ENCODE results near the gene STYK1. TPM values are rescaled to one million over a fixed set of nuclear protein-coding genes. Genes with fewer than 3 reads are reported as not detected.
A peak's percentile ranks its signal among the peaks of the same experiment; 100 is the strongest.

Gene STYK1
- total RNA-seq, 2 experiments from 2014 or later, result 0.60 to 0.71 TPM

DNA sequence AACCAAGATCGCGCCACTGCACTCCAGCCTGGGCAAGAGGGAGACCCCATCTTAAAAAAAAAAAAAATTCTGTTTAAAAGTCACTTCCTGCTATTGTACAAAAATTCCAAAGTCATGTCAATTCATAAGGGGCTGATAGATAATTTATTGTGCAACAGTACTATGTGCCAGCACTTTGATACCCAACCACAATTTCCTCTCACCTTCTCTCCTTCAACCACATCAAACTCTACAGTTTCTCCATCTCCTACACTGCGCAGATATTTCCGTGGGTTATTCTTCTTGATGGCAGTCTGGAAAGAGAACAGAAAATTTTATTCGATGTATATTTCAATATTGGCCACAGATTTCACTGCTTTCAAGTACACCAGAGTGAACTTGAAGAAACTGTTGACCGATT is 41.6 kb upstream of the STYK1 start:
- Mint-ChIP-seq H3K27ac (no peak overlapping the region), H3K9me3 (no peaks in the 10 kb centered on the region), H3K27me3 (peaks cover 12% of the 10 kb centered on the region), H3K4me1 (peaks cover 10% of the 10 kb centered on the region), H3K36me3 (ENCODE audit: low read depth) (peaks cover 17% of the 10 kb centered on the region), H3K4me3 (no peak overlapping the region)
- CTCF ChIA-PET, result no interaction called here
- POLR2A ChIA-PET, result no interaction called here
- no peak for DNase-seq

DNA sequence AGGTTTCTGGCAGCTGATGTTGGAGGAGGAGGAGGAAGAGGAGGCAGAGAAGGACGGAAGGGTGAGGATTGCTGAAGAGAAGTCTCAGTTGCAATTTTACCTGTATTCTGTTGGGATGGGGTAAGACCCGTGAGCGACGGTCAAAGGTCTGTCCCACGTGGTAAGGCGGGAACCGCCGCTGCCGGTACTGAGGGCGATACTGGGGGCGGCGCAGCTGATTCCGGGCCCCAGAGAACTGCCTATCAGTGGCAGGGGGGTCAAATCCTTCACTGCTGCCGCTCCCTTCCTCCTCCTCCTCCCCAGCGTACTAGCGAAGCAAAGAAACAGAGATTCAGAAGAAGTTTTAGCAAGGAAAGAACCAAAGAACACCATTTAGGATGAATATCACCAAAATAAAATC is 36.0 kb upstream of the STYK1 start:
- POLR2A ChIA-PET, result no interaction called here
- no peak overlapping the region for H3K27ac Mint-ChIP-seq
- H3K36me3 Mint-ChIP-seq (ENCODE audit: low read depth), result peaks cover 28% of the 10 kb centered on the region
- no peak overlapping the region for H3K4me3 Mint-ChIP-seq
- no peaks in the 10 kb centered on the region for H3K4me1 Mint-ChIP-seq
- no peak for DNase-seq
- H3K27me3 Mint-ChIP-seq, result peaks cover 4% of the 10 kb centered on the region
- CTCF ChIA-PET, result no interaction called here
- H3K9me3 Mint-ChIP-seq, result no peaks in the 10 kb centered on the region

DNA sequence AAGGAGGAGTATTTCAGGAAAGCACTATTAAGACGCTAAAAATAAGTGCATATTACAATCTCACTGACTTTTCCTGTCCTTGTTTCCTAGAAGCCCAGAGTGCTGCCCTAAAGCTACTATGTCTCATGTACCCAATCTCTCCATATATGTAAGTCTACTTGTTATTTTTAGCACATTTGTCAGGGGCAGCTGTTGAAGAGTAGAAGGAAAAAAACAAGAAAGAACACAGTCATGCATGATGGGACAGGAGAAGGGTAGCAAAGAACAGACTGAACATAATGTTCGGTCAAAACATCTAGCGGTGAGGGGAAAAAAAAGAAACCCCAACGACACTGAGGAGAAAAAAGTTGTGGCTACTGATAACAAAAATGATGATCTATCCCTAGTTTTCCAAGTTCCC is 35.0 kb upstream of the STYK1 start:
- CTCF ChIA-PET, result interaction anchor here (0.6 kb wide), 1 partner anchor 79 kb away, joined by 5 read pairs; no protein-coding TSS in a partner anchor
- H3K4me1 Mint-ChIP-seq, result no peaks in the 10 kb centered on the region

DNA sequence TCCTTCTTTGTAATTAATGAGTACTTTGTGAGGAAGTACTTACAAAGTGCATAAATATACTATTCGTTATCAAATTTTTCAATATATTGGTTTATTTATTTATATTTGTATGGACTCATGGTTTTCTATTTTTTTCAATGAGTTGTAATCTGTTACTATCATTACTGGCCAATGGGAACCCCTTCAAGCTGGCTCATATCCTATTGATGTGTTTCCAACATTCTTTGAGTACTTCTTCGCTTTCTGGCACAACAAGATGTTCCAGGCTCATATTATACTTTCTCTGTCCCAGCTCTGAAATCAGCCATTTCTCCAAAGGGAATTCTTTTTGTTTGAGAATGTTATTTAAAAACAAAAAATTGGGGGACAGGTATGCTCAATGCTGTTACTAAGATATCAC is 31.8 kb upstream of the STYK1 start:
- no peaks in the 10 kb centered on the region for H3K9me3 Mint-ChIP-seq
- H3K4me3 Mint-ChIP-seq, result no peak overlapping the region
- no peaks in the 10 kb centered on the region for H3K27me3 Mint-ChIP-seq
- H3K27ac Mint-ChIP-seq, result no peak overlapping the region
- H3K36me3 Mint-ChIP-seq (ENCODE audit: low read depth), result peaks cover 28% of the 10 kb centered on the region
- peaks cover 13% of the 10 kb centered on the region for H3K4me1 Mint-ChIP-seq
- no peak for DNase-seq
- ChIA-PET CTCF (no interaction called here), POLR2A (no interaction called here)

More for the DNA sequence above, 35.0 kb upstream of the STYK1 start:
- Mint-ChIP-seq H3K4me3 (no peak overlapping the region), H3K27me3 (peaks cover 4% of the 10 kb centered on the region), H3K27ac (no peak overlapping the region), H3K36me3 (ENCODE audit: low read depth) (peaks cover 33% of the 10 kb centered on the region), H3K9me3 (no peaks in the 10 kb centered on the region)
- POLR2A ChIA-PET, result no interaction called here
- DNase-seq, result no peak

DNA sequence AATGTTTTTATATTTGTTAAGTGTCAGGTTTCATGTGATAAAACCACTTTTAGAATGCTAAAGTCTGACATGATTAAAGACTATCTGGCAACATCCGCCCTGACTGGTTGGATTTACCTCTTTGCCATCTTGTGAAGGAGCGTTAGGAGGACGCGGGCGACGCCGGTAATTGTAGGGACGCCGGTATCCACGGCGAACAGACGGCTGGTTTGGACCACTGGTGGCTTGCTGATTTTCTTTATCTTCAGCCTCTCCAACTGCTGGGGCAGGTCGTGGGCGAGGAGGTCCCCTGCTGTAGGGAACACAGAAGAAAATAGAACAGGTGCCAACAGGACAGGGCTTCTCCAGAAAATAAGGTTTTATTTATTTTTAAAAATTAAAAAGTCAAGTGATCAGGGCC is 28.0 kb upstream of the STYK1 start:
- Mint-ChIP-seq H3K4me1 (peaks cover 16% of the 10 kb centered on the region), H3K9me3 (no peaks in the 10 kb centered on the region), H3K27ac (no peak overlapping the region), H3K4me3 (no peak overlapping the region), H3K27me3 (no peaks in the 10 kb centered on the region), H3K36me3 (ENCODE audit: low read depth) (peaks cover 25% of the 10 kb centered on the region)
- DNase-seq, result no peak
- ChIA-PET POLR2A (no interaction called here), CTCF (interaction anchor here (1.4 kb wide), 1 partner anchor 48 kb away, joined by 5 read pairs; no protein-coding TSS in a partner anchor)

DNA sequence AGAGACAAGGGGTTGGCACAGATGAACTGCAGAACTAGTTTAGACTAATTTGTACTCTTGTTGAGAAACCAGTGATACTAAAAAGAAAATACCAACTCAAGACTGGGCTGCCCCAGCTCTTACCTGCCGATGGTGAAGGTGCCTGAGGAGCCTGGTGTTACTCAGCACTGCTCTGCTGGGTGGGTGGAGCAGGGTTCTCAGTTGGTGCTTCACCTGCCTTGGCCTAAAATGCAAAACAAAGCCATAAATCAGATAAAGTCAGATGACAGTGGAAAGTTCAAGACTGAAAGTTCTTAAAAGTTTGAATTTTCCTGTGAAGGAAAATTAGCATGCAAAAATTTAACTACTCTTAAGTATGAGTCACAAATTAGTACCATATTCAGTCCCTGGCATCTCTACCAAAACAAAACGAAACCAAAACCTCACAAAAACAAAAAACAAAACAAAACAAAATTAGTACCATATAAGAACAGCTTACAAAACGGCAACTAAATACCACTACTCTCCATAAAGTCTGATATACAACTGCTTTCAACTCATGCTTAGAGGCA is 27.4 kb upstream of the STYK1 start:
- POLR2A ChIA-PET, result interaction anchor here (1.2 kb wide), 1 partner anchor 19 kb away, joined by 3 read pairs; no protein-coding TSS in a partner anchor
- peak; percentile 21 for DNase-seq
- H3K9me3 Mint-ChIP-seq, result no peaks in the 10 kb centered on the region
- H3K27me3 Mint-ChIP-seq, result no peaks in the 10 kb centered on the region
- peak overlapping the region; percentile 79 for H3K27ac Mint-ChIP-seq
- H3K4me1 Mint-ChIP-seq, result peaks cover 16% of the 10 kb centered on the region
- H3K36me3 Mint-ChIP-seq (ENCODE audit: low read depth), result peaks cover 25% of the 10 kb centered on the region
- peak overlapping the region; percentile 47 for H3K4me3 Mint-ChIP-seq
- CTCF ChIA-PET, result interaction anchor here (0.6 to 1.4 kb wide), 2 partner anchors 27 to 48 kb away, joined by 4 to 5 read pairs; no protein-coding TSS in a partner anchor

DNA sequence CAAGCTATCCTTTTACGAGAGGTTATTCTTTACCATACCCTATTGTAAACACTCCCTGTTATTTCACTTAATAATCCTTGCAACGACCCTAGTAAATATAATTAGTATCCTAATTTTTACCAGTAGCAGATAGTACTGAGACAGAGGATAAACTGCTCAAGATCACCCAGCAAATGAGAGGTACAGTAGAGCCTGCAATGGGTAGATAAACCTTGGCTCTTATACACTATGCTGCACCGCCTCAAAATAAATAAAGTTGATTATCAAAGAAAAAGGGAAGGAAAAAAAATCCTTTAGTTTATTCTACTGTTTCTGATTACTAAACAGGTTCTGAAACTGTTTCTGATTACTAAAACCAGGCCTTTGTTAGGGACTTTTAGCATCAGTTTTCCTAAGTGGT is 26.7 kb upstream of the STYK1 start:
- ChIA-PET CTCF (interaction anchor here (0.6 kb wide), 1 partner anchor 26 kb away, joined by 4 read pairs; no protein-coding TSS in a partner anchor), POLR2A (interaction anchor here (0.8 to 1.2 kb wide), 2 partner anchors 20 to 88 kb away, joined by 3 read pairs; no protein-coding TSS in a partner anchor)
- Mint-ChIP-seq H3K4me3 (no peak overlapping the region), H3K27me3 (no peaks in the 10 kb centered on the region), H3K27ac (peak overlapping the region; percentile 79), H3K4me1 (peaks cover 18% of the 10 kb centered on the region), H3K9me3 (no peaks in the 10 kb centered on the region), H3K36me3 (ENCODE audit: low read depth) (peaks cover 25% of the 10 kb centered on the region)
- no peak for DNase-seq

DNA sequence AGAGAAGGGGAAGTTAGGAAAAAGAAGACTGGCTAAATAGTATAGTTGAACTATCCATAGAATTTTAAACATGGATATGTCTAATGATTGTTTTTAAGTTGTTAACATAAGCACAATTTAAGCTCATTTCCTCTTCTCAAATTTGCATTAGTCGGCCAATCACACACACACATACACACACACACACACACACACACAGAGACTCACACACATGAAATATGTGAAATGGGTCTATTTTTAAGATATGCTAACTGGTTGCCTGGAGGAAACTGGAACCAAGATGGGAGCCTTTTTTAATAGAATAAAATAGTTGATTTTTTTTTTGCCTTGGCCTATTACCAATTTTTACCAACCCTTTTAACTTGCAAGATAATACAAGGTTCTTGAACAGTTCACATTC is 24.0 kb upstream of the STYK1 start:
- Mint-ChIP-seq H3K27me3 (no peaks in the 10 kb centered on the region), H3K4me1 (peaks cover 20% of the 10 kb centered on the region), H3K4me3 (no peak overlapping the region), H3K27ac (no peak overlapping the region), H3K9me3 (no peaks in the 10 kb centered on the region), H3K36me3 (ENCODE audit: low read depth) (peaks cover 20% of the 10 kb centered on the region)
- CTCF ChIA-PET, result interaction anchor here (1.4 kb wide), 1 partner anchor 127 kb away, joined by 3 read pairs; no protein-coding TSS in a partner anchor
- no peak for DNase-seq
- POLR2A ChIA-PET, result no interaction called here

DNA sequence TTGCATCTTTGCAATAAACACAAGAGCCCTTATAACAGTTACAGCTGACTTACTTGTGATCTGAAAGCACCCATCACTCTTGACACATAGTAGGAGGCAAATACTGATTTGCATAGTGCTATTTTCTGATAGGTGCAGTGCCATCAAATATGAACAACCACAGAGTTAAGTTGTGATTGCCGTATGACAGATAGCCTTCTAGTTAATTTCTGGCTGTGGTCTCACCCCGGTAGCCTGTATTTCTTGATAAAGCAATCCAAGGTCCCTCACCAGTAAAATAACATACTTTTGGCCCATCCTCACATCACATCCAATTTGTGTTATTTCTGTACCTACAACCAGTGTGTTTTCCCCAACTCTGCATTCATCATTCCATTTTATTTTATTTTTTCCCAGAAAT is 23.3 kb upstream of the STYK1 start:
- CTCF ChIA-PET, result interaction anchor here (1.4 kb wide), 1 partner anchor 126 kb away, joined by 3 read pairs; no protein-coding TSS in a partner anchor

DNA sequence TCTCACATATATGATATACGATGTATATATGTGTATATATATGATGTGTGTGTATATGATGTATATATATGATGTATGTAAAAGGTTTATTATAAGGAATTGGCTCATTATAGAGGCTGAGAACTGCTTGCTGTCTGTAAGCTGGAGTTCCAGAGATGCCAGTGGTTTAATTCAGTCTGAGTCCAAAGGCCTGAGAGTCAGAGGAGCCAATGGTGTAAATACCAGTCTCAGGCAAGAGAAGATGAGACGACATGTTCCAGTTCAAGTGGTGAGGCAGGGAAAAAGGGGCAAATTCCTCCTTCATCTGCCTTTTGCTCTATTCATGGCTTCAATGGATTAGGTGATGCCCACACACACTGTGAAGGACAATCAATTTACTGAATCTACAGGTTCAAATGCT is 17.1 kb upstream of the STYK1 start:
- H3K36me3 Mint-ChIP-seq (ENCODE audit: low read depth), result no peaks in the 10 kb centered on the region
- no peak for DNase-seq
- peaks cover 8% of the 10 kb centered on the region for H3K9me3 Mint-ChIP-seq
- no peak overlapping the region for H3K27ac Mint-ChIP-seq
- H3K4me3 Mint-ChIP-seq, result no peak overlapping the region
- POLR2A ChIA-PET, result no interaction called here
- H3K4me1 Mint-ChIP-seq, result peaks cover 2% of the 10 kb centered on the region
- peaks cover 5% of the 10 kb centered on the region for H3K27me3 Mint-ChIP-seq
- CTCF ChIA-PET, result no interaction called here

More for the DNA sequence above, 23.3 kb upstream of the STYK1 start:
- H3K27me3 Mint-ChIP-seq, result no peaks in the 10 kb centered on the region
- no peak overlapping the region for H3K4me3 Mint-ChIP-seq
- DNase-seq, result no peak
- H3K4me1 Mint-ChIP-seq, result peaks cover 20% of the 10 kb centered on the region
- no peak overlapping the region for H3K27ac Mint-ChIP-seq
- POLR2A ChIA-PET, result no interaction called here
- H3K36me3 Mint-ChIP-seq (ENCODE audit: low read depth), result peaks cover 20% of the 10 kb centered on the region
- no peaks in the 10 kb centered on the region for H3K9me3 Mint-ChIP-seq

DNA sequence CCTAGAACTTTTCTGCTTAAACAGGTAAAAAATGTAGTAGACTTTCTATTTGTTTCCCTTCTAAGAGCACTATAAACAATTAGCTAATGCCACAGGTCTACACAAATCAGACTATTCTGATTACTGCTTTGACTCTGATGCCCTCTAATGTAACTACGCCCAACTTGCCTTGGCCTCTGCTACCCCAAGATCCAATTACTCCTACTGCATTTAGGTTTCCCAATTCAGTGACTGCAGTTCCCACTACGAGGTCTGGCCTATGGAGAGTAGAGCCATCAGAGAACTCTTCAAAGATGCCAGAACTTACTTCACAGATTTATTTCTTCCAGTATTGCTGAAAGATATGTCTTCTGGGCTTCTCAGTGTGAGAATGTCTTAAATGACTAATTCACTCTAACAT is 15.3 kb upstream of the STYK1 start:
- Mint-ChIP-seq H3K27me3 (peaks cover 11% of the 10 kb centered on the region), H3K4me3 (no peak overlapping the region), H3K4me1 (no peaks in the 10 kb centered on the region), H3K27ac (no peak overlapping the region), H3K9me3 (peaks cover 8% of the 10 kb centered on the region), H3K36me3 (ENCODE audit: low read depth) (no peaks in the 10 kb centered on the region)
- CTCF ChIA-PET, result no interaction called here
- POLR2A ChIA-PET, result no interaction called here
- DNase-seq, result no peak

DNA sequence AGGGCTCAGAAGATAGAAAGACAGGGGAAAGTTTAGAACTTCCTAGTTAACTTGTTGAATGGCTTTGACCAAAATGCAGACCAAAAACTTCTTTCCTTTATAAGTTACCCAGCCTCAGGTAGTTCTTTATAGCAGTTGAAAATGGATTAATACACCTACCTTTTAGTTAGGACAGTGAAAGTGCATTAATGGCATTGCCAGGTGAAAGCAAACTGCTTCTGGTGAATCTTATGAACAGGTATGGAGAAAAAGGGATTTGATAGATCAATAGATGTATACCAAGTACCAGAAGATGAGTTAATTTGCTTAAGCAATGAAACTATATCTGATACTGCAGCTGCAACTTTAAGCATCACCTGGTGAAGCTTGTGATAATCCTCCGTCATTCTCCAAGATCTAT is 14.2 kb upstream of the STYK1 start:
- no peak overlapping the region for H3K27ac Mint-ChIP-seq
- POLR2A ChIA-PET, result no interaction called here
- CTCF ChIA-PET, result no interaction called here
- H3K9me3 Mint-ChIP-seq, result peaks cover 8% of the 10 kb centered on the region
- no peak overlapping the region for H3K4me3 Mint-ChIP-seq
- H3K4me1 Mint-ChIP-seq, result no peaks in the 10 kb centered on the region
- peaks cover 11% of the 10 kb centered on the region for H3K27me3 Mint-ChIP-seq
- DNase-seq, result no peak
- no peaks in the 10 kb centered on the region for H3K36me3 Mint-ChIP-seq (ENCODE audit: low read depth)

DNA sequence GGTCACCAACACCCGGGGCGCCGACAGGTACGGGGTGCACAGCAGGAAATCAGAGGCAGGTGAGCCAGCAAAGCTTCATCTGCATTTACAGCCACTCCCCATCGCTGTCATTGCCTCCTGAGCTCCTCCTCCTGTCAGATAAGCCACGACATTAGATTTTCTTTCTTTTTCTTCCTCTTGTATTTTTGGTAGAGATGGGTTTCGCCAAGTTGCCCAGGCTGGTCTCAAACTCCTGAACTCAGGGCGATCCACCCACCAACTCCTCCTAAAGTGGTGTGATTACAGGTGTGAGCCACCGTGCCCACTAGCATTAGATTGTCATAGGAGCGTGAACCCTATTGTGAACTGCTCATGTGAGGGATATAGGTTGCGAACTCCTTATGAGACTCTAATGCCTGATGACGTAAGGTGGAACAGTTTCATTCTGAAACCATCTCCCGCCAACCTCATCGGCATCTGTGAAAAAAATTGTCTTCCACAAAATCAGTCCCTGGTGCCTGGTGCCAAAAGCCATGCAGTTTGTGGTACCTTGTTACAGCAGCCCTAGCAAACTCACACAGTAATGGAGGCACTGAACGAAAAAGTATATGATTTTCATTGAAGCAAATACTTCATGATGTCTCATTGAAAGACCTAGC is 1.5 kb downstream of the STYK1 start:
- ChIA-PET CTCF (no interaction called here), POLR2A (interaction anchor here (1.0 kb wide), 1 partner anchor 45 kb away, joined by 3 read pairs; no protein-coding TSS in a partner anchor)
- H3K27ac Mint-ChIP-seq, result peak overlapping the region; percentile 28
- H3K4me3 Mint-ChIP-seq, result peak overlapping the region; percentile 39
- H3K9me3 Mint-ChIP-seq, result no peaks in the 10 kb centered on the region
- H3K36me3 Mint-ChIP-seq (ENCODE audit: low read depth), result peaks cover 3% of the 10 kb centered on the region
- H3K27me3 Mint-ChIP-seq, result peaks cover 69% of the 10 kb centered on the region
- peaks cover 56% of the 10 kb centered on the region for H3K4me1 Mint-ChIP-seq
- DNase-seq, result peak; percentile 19

DNA sequence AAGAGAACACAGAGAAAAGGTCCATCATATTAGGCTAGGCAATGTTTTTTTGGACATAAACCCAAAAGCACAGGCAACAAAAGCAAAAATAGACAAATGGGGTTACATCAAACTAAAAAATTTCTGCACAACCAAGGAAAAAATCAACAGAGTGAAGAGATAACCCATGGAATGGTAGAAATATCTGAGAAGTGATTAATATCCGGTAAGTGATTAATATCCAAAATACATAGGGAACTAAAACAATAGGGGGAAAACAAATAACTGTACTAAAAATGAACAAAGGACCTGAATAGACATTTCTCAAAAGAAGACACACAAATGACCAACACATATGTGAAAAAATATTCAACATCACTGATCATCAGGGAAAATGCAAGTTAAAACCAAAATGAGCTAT is 4.3 kb downstream of the STYK1 start:
- Mint-ChIP-seq H3K36me3 (ENCODE audit: low read depth) (no peaks in the 10 kb centered on the region), H3K27ac (no peak overlapping the region), H3K9me3 (no peaks in the 10 kb centered on the region), H3K4me3 (no peak overlapping the region), H3K4me1 (peaks cover 38% of the 10 kb centered on the region), H3K27me3 (peaks cover 57% of the 10 kb centered on the region)
- no peak for DNase-seq
- ChIA-PET POLR2A (no interaction called here), CTCF (no interaction called here)
